ENCODE results near the gene RIPPLY2.

- TF ChIP-seq CTCF (IDR thresholded peaks at IDR 0.05) (no peak), POLR2A (IDR thresholded peaks at IDR 0.05) (no peak)
These were observed 45.2 kb upstream of the RIPPLY2 start for GRCh38 chr6:83808005-83808404.
